OCI-LY3 (cell line): ENCODE measurements around the gene ASB1.

ENCODE experiments used
- H2AFZ ChIP-seq: fragments of 200-600, 300-600 bp; shearing (Covaris generic); 2 replicates; pipeline ENCODE4 v1.6.0; 2014; ENCODE audit warnings: antibody characterized with exemption, low read depth, low read length
- H3K27ac ChIP-seq: fragments of 200-600, 300-600 bp; sonication (generic); 2 replicates; pipeline ENCODE4 v1.5.1; 2014; ENCODE audit warnings: mild to moderate bottlenecking, low read length, moderate library complexity, mixed read lengths
- H3K27me3 ChIP-seq: fragments of 200-600, 300-600 bp; sonication (generic); 2 replicates; pipeline ENCODE4 v1.6.1; 2014; ENCODE audit warnings: low read depth, low read length, mixed read lengths
- H3K36me3 ChIP-seq: fragments of 200-600, 300-600 bp; sonication (generic); replicated peaks from 2 replicates; pipeline ENCODE3; 2014; ENCODE audit warnings: low read depth, low read length, mixed read lengths
- H3K4me1 ChIP-seq: fragments of 300-600, 200-600 bp; sonication (generic); 2 replicates; pipeline ENCODE4 v1.6.1; 2014; ENCODE audit warnings: low read length, mixed read lengths
- H3K4me2 ChIP-seq: fragments of 200-600, 300-600 bp; sonication (generic); 2 replicates; pipeline ENCODE4 v1.6.1; 2014; ENCODE audit warnings: low read length, mixed read lengths
- H3K4me3 ChIP-seq: fragments of 300-600, 200-600 bp; sonication (generic); 2 replicates; pipeline ENCODE4 v1.5.1; 2014; ENCODE audit warnings: antibody characterized with exemption, mild to moderate bottlenecking, low read length, moderate library complexity
- H3K79me2 ChIP-seq: fragments of 300-600, 200-600 bp; shearing (Covaris generic); 2 replicates; pipeline ENCODE4 v1.6.1; 2014; ENCODE audit warnings: mild to moderate bottlenecking, low read length, mixed read lengths
- H3K9ac ChIP-seq: fragments of 300-600, 200-600 bp; shearing (Covaris generic); 2 replicates; pipeline ENCODE4 v1.6.0; 2014; ENCODE audit warnings: mild to moderate bottlenecking, low read length, moderate library complexity
- H3K9me3 ChIP-seq: fragments of 200-600, 300-600 bp; shearing (Covaris generic); 2 replicates; pipeline ENCODE4 v1.6.1; 2014; ENCODE audit warnings: low read length, mixed read lengths; ENCODE audit not compliant: insufficient read depth
- H4K20me1 ChIP-seq: fragments of 200-600, 300-600 bp; sonication (generic); 2 replicates; pipeline ENCODE4 v1.6.1; 2016; ENCODE audit warnings: low read length, mixed read lengths; ENCODE audit not compliant: insufficient read depth
- EZH2phosphoT487 ChIP-seq: fragments of 200-600 bp; shearing (Covaris generic); IDR thresholded peaks from 2 replicates; pipeline ENCODE4 v1.6.1; 2018; ENCODE audit warnings: antibody characterized with exemption, mixed run types, low read depth
- TF ChIP-seq, protein P1 (sequence below): fragments of 200-600, 300-600 bp; sonication (generic); IDR thresholded peaks from 2 replicates; pipeline ENCODE4 v1.5.1; 2014; ENCODE audit warnings: antibody characterized with exemption, low read length, low read depth

The ASB1 gene

GRCh38 chr2:238484522-238485452, 58.1 kb downstream of the ASB1 start:
- Histone ChIP-seq H3K9me3 (no peaks in the 10 kb centered on the region), H3K27me3 (no peaks in the 10 kb centered on the region), H3K9ac (no peak overlapping the region), H3K27ac (no peak overlapping the region), H3K79me2 (no peaks in the 10 kb centered on the region), H3K4me3 (no peak overlapping the region), H3K36me3 (no peaks in the 10 kb centered on the region), H3K4me1 (no peaks in the 10 kb centered on the region), H4K20me1 (no peaks in the 10 kb centered on the region), H2AFZ (no peak overlapping the region), H3K4me2 (no peak overlapping the region)
- TF ChIP-seq EZH2phosphoT487, result no peak
- TF ChIP-seq, protein P1, sequence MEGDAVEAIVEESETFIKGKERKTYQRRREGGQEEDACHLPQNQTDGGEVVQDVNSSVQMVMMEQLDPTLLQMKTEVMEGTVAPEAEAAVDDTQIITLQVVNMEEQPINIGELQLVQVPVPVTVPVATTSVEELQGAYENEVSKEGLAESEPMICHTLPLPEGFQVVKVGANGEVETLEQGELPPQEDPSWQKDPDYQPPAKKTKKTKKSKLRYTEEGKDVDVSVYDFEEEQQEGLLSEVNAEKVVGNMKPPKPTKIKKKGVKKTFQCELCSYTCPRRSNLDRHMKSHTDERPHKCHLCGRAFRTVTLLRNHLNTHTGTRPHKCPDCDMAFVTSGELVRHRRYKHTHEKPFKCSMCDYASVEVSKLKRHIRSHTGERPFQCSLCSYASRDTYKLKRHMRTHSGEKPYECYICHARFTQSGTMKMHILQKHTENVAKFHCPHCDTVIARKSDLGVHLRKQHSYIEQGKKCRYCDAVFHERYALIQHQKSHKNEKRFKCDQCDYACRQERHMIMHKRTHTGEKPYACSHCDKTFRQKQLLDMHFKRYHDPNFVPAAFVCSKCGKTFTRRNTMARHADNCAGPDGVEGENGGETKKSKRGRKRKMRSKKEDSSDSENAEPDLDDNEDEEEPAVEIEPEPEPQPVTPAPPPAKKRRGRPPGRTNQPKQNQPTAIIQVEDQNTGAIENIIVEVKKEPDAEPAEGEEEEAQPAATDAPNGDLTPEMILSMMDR, result no peak

DNA sequence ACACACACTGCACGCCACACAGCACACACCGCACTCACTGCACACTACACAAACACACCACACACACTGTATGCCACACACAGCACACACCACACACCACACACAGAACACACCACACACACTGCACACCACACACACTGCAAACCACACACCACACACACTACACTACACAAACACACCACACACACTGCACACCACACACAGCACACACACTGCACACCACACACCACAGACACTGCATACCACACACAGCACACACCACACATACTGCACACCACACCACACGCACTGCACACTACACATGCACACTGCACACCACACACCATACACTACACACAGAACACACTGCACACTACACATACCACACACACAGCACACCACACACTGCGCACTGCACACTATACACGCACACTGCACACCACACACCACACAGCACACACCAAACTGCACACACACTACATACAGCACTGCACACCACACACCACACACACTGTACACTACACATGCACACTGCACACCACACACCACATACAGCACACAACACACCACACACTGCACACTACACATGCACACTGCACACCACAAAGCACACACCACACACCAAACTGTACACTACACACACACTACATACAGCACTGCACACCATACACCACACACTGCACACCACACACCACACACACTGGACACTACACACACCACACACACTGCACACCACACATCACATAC, 59.6 kb downstream of the ASB1 start:
- Histone ChIP-seq H3K4me1 (no peaks in the 10 kb centered on the region), H2AFZ (no peak overlapping the region), H3K9me3 (no peaks in the 10 kb centered on the region), H3K27ac (no peak overlapping the region), H3K27me3 (no peaks in the 10 kb centered on the region), H3K79me2 (no peaks in the 10 kb centered on the region), H3K36me3 (no peaks in the 10 kb centered on the region), H3K4me2 (no peak overlapping the region), H3K4me3 (no peak overlapping the region), H4K20me1 (no peaks in the 10 kb centered on the region), H3K9ac (no peak overlapping the region)
- TF ChIP-seq, protein P1, result no peak
- no peak for TF ChIP-seq EZH2phosphoT487

- no peaks in the 10 kb centered on the region for H3K27me3 ChIP-seq
- H3K27ac ChIP-seq, result no peak overlapping the region
- H4K20me1 ChIP-seq, result no peaks in the 10 kb centered on the region
- H3K4me3 ChIP-seq, result no peak overlapping the region
- no peaks in the 10 kb centered on the region for H3K79me2 ChIP-seq
- H3K9ac ChIP-seq, result no peak overlapping the region
- no peaks in the 10 kb centered on the region for H3K36me3 ChIP-seq
- no peaks in the 10 kb centered on the region for H3K4me1 ChIP-seq
- TF ChIP-seq, protein P1, result no peak
- no peak for TF ChIP-seq EZH2phosphoT487
- no peaks in the 10 kb centered on the region for H3K9me3 ChIP-seq
- H2AFZ ChIP-seq, result no peak overlapping the region
- H3K4me2 ChIP-seq, result no peak overlapping the region
Observed at GRCh38 chr2:238487134-238487533, 60.4 kb downstream of the ASB1 start.

GRCh38 chr2:238487652-238488346, 61.1 kb downstream of the ASB1 start:
- H3K4me3 ChIP-seq, result no peak overlapping the region
- H3K36me3 ChIP-seq, result no peaks in the 10 kb centered on the region
- H3K4me1 ChIP-seq, result no peaks in the 10 kb centered on the region
- H3K27me3 ChIP-seq, result no peaks in the 10 kb centered on the region
- H3K9ac ChIP-seq, result no peak overlapping the region
- TF ChIP-seq EZH2phosphoT487, result no peak
- TF ChIP-seq, protein P1, result no peak
- H2AFZ ChIP-seq, result no peak overlapping the region
- no peak overlapping the region for H3K4me2 ChIP-seq
- no peaks in the 10 kb centered on the region for H3K9me3 ChIP-seq
- H4K20me1 ChIP-seq, result no peaks in the 10 kb centered on the region
- H3K27ac ChIP-seq, result no peak overlapping the region
- H3K79me2 ChIP-seq, result no peaks in the 10 kb centered on the region
